Stimulated activated CD4-positive, alpha-beta T cell treated with anti-CD3 and anti-CD28 coated beads, Interleukin-1b, Interleukin-23, amount 100 ng/mL, for 1 hour (primary cell): ENCODE measurements around the gene LAIR1.
"Not testable (repeated sequence)": the region's sequence is repeated elsewhere in the genome, so short reads cannot be mapped to it uniquely, and the experiment has no call there.

ENCODE experiments used
- DNase-seq, 2 donors: peaks; one replicate each; pipeline ENCODE4 v3.0.0-alpha.2; 2020; ENCODE audit warnings: low read depth in 2 of 2

The LAIR1 gene, protein sequence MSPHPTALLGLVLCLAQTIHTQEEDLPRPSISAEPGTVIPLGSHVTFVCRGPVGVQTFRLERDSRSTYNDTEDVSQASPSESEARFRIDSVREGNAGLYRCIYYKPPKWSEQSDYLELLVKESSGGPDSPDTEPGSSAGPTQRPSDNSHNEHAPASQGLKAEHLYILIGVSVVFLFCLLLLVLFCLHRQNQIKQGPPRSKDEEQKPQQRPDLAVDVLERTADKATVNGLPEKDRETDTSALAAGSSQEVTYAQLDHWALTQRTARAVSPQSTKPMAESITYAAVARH

DNA sequence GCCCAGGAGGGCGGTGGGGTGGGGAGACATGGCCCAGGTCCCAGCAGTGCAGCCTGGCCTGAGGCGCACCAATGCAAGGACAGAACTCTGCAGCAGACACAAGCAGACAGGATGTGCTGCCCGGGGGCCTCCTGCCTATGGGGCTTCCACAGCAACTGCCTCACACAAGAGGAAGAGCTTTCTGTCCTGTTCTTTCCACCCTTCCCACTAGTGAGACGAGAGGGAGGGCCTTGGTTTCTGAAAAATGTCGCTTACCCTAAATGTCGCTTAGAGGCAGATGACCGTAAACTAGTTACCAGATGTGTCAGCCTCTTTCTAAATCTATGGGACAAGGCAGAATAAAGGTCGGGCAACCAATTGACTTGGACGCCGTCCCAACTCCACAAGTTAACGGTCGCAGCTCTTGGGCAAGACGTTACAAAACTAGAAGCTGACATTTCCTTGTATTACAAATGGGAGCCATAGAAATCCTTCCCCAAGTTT, at the start of gene LAIR1:
TSS of gene LAIR1 (minus strand) at position 157 of the 483 bp plus-strand sequence. CDS start at position 30, 127 bp downstream.
- DNase-seq, result peak in 1 of 2 donors; percentile 31

DNA sequence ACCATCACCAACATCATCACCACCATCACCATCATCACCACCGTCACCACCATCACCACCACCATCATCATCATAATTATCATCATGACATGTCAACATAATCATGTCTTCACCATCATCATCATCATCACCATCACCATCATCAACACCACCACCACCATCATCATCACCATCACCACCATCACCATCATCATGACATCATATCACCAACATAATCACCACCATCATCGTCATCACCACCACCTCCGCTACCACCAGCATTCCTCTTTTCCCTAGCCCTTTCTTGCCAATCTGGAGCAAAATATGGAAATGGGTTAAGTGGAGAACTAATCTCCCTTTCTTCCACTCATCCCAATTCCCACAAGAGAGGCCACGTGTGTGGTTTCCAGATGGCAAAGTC, 49.4 kb upstream of the LAIR1 start:
- DNase-seq, result no peak

GRCh38 chr19:54412877-54413276, 48.1 kb upstream of the LAIR1 start:
- no peak for DNase-seq

DNA sequence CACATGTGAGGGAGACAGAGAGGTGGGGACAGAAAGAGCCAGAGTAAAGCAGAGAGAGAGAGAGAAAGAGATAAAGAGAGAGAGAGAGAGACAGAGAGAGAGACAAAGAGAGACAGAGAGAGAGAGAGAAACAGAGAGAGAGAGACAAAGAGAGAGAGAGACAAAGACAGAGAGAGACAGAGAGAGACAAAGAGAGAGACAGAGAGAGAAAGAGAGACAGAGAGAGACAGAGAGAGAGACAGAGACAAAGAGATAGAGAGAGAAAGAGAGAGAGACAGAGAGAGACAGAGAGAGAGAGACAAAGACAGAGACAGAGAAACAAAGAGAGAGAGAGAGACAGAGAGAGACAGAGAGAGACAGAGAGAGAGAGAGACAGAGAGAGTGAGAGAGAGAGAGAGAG, 46.3 kb upstream of the LAIR1 start:
- DNase-seq, result no peak

DNA sequence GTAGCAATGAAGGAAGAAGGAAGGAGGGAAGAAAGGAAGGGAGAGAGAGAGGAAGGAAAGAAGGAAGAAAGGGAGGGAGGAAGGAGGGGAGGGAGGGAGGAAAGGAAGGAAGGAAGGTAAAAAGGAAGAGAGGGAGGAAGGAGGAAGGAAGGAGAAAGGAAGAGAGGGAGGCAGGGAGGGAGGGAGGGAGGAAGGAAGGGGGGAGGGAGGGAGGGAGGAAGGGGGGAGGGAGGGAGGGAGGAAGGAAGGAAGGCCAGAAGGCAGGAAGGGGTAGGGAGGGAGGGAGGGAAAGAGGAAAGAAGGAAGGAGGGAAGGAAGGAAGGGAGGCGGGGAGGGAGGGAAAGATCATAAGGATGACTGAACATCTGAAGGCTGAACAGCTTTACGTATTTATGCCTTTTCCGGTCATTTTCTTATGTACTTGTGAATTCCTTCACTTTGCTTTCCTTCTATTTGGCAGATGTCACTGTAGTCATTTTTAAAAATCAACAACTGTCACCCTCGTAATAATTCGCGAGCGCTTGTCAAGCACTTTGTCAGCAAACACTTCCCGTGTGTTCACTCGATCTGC, 43.8 kb upstream of the LAIR1 start:
- DNase-seq, result no peak

DNA sequence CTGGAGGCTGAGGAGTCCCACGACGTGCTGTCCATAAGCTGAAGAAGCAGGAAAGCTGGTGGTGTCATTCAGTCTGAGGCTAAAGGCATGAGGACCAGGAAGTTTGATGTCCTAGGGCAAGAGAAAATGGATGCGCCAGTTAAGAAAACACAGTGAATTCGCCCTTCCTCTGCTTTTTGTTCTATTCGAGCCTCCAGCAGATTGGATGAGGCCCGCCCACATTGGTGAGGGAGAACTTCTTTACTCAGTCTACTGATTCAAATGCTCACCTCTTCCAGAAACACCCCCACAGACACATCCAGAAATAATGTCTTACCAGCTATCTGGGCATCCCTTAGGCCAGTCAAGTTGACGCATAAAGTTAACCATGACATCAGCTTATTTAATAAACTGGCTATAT, 43.0 kb upstream of the LAIR1 start:
- no peak for DNase-seq

DNA sequence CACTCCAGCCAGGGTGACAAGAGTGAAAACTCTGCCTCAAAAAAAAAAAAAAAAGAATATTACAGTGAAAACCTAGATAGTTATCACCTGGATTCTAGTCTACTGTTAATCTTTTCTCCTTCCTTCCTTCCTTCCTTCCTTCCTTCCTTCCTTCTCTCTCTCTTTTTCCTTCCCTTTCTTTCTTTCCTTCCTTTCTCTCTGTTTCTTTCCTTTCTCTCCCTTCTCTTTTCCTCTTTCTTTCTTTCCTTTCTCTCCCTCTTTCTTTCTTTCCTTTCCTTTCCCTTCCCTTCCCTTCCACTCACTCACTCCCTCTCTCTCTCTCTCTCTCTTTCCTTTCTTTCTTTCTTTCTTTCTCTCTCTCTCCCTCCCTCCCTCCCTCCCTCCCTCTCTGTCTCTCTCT, 40.9 kb upstream of the LAIR1 start:
- no peak for DNase-seq

GRCh38 chr19:54403054-54403453, 38.3 kb upstream of the LAIR1 start:
- DNase-seq, result no peak

DNA sequence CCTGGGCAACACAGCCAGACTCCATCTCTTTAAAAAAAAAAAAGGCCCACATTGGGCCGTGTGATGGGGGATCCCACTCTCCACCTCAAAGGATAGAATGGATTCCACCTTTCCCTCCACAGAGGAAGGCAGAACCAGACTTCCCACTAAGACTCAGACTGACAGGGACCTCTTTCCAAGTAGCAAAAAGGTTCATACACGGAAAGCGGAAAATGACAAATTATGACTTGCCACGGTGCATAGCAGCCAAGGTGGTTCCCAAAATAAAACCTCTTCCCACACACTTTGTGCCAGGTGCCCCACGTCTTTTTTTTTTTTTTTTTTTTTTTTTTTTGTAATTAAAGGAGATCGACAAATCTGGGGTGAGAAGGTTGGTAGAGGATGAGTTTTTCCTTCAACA, 36.2 kb upstream of the LAIR1 start:
- DNase-seq, result no peak

DNA sequence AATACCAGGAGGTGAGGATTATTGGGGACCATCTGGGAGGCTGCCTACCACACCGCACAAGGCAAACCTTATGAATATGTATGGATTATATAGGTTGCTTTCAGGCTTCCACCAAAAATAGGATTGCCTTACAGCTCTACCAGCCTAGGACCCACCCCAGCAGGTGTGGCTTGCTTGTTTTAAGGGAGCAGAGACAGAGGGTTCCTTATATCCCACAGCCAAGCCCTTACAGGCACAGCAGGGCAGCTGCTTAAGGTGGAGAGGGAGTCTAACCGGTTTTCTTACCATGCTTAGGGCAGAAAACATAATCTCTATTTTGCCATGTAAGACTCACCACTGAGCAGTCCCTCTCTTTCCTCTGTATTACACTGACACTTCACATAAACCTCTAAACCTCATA, 34.5 kb upstream of the LAIR1 start:
- DNase-seq, result no peak

DNA sequence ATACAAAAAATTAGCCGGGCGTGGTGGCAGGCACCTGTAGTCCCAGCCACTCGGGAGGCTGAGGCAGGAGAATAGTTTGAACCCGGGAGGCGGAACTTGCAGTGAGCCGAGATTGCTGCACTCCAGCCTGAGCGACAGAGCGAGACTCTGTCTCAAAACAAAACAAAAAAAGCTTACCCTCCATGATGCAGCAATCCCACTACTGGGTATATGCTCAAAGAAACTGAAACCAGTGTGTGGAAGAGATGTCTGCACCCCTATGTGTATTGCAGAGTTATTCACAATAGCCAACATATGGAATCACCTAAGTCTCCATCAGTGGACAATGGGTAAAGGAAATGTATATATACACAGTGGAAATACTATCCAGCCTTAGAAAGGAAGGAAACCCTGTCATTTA, 31.0 kb upstream of the LAIR1 start:
- DNase-seq, result no peak

DNA sequence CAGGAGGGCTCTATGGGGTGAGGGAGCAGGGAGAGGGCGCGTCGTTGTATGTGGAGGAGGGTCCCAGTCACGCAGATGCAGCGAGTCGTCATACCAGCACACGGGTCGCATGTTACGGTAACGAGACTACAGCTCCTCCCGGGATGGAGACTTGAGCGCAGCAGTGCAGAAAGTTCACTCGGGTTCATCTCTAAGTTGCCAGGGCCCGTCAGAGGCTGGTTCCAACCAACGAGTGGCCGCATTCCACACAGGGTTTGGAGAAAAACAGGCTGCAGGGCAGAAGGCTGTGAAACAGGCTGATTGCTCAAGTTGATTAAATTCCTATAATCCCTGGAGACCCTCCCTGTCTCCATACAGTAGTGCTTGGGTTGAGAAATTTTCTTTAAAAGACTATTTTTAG, 28.6 kb upstream of the LAIR1 start:
- no peak for DNase-seq

GRCh38 chr19:54392105-54392504, 27.4 kb upstream of the LAIR1 start:
- DNase-seq, result no peak

GRCh38 chr19:54391589-54392061, 26.9 kb upstream of the LAIR1 start:
- DNase-seq, result no peak

DNA sequence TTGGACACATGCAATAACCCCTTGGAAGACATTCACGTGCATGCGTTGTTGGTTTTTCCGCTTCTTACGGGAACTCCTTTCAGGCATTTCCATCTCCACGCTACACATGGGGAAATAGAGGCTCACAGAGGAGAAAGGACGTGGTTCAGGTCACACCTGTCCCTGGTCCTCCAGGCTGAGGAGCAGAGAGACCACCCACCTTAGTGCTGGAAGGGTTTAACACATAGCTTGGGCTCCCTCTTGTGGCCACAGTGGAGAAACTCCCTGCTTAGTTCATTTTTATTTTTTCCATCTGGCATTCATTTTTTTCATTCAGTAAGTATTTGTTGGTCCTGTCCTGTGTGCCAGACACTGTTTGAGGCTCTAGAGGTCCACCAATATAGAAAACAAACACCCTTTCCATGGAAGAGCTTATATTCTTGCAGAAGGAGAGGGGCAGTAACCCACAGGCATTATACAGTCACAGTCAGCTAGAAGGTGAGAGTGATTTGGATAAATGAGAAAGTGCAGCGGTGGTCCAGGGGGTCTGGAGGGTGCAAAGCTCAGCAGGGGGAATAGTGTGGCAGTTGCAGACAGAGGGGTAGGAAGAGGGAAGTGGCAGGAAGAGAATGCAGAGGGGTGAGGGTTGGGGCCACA, 26.3 kb upstream of the LAIR1 start:
- DNase-seq, result peak; percentile 37 to 44

GRCh38 chr19:54389553-54389952, 24.8 kb upstream of the LAIR1 start:
- no peak for DNase-seq

DNA sequence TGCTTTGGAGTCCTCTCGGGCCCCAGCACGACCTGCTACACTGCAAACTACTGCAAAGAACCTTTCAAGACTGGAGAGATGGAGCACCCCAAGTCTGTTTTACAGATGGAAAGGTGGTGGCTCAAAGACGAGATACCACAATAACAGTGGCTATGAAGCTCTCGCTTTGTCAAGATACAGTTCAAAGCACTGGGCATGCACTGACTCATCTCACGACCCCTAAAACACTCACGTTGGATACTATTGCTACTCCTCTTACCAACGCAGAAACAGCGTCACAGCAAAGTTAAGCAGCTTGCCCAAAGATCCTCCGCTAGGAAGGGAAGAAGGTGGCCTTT, 24.0 kb upstream of the LAIR1 start:
- DNase-seq, result no peak

DNA sequence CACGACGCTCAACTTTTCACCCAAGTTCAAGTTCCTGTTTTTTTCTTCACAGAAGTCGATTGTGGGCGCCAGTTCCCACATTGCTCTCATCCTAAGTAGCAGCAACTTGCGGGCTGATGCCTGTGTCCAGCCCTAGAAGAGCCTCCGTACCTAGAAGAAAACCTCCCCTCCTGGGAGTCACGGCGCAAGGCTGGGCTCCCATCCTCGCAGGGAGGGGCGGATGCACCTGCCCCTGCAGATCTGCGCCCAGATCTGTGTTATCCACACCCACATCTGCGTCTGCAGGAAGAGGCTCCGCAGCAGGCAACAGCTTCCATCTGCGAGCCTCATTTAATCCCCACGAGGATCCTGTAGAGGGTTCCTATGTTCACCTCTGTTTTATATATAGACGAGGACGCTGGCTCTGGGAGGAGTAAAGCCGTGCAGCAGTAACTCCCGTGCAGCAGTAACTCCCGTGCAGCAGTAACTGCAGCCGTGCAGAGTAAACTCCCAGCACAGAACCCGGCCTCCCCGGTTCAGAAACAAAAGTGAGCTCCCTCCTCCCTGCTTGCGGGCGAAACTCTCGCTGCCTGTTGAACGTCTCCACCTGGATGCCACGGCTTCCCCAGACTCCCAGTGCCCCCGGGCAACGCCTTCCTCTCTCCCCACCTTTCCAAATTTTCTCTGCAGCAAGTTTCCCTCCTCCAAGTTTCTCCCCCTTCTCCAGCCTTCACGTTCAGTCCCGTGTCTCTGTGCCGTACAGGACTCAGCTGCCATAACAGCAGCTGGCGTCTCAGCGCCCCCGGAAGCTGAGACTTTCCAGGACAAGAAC, 23.5 kb upstream of the LAIR1 start:
- no peak for DNase-seq

DNA sequence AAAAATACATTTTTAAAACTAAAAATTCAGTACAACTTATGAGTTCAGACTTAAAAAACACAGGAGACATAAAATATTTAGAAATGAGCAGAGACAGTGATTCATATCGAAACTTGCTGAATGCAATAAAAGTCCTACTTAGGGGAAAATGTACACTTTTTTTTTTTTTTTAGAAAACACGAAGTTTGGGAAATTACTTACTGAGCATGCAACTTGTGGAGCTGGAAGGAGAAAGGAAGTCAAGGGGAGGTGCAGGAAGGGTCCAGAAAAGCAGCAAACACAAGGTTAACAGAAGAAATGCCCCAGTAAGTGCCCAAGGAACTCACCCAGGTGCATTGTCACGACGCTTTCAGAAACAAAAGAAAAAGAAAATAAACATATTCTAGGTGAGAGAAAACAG, 18.6 kb upstream of the LAIR1 start:
- DNase-seq, result no peak

GRCh38 chr19:54382041-54382440, 17.3 kb upstream of the LAIR1 start:
- DNase-seq, result not testable (repeated sequence)

DNA sequence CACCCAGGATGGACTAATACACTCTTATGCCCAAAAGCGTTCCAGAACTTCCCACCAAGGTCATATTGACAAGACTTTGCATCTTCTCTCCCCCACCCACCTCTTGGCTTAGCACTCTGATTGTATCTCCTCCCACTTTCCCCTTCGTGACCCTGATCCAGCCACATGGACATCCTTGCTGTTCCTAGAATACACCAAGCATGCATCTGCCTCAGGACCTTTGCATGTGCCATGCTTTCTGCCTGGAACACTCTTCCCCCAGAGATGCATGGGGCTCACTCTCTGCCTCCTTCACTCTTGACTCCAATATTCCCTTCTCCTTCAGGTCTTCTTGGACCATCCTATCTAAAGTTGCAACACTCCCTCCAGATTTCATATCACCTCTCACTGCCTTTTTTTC, 16.2 kb upstream of the LAIR1 start:
- DNase-seq, result no peak

DNA sequence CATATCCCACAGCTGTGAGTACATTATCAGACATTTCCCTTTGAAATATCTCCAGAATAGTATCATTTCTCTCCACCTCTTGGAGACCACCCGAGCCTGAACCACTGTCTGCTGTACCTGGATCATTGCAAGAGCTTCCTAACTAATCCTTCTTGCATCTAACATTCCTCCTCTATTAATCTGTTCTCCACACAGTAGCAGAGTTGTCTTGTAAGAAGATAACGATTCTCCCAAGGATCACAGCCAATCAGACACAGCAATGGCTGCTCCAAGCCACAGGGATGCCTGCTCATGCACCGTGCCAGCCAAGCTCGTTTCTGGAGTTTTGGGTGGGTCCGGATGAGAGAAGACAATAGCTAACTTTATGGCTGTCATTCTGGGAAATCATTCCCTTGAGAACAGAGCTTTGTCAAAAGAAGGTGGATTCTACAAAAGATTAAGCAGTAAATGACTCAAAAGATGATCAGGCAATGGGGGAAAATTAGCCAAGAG, 14.5 kb upstream of the LAIR1 start:
- DNase-seq, result no peak
